H1 (cell line): ENCODE data around the gene TRAPPC5.

ENCODE experiments used
- CHD1 ChIP-seq: IDR thresholded peaks from 2 replicates; pipeline ENCODE4 v1.6.1; 2012; ENCODE audit warnings: low read depth, low read length, improper control_type of control experiment
- CTCF ChIP-seq, 3 experiments: IDR thresholded peaks; 1 replicate in 2 of 3; 2 replicates in 1 of 3; pipeline versions ENCODE4 v1.5.1 to v1.6.1; 2011; ENCODE audit warnings: low read length in 3 of 3, mild to moderate bottlenecking in 3 of 3, inconsistent platforms in 2 of 3, low read depth in 1 of 3, moderate library complexity in 1 of 3; ENCODE audit not compliant: insufficient read depth in 1 of 3; ENCODE audit errors: control extremely low read depth in 1 of 3
- EZH2 ChIP-seq: fragments of 200-600 bp; sonication (generic); IDR thresholded peaks from 2 replicates; pipeline ENCODE4 v1.7.1; 2012; ENCODE audit warnings: low read depth, mild to moderate bottlenecking, moderate library complexity, low read length, inconsistent platforms; ENCODE audit not compliant: severe bottlenecking
- RAD21 ChIP-seq, 2 experiments: IDR thresholded peaks in 1 of 2; conservative IDR thresholded peaks in 1 of 2; 2 replicates each; pipeline ENCODE4 v1.6.1; 2011; ENCODE audit warnings: low read depth in 2 of 2, low read length in 2 of 2, improper control_type of control experiment in 1 of 2, inconsistent platforms in 1 of 2, mild to moderate bottlenecking in 1 of 2, moderate library complexity in 1 of 2
- SRF ChIP-seq: IDR thresholded peaks from 2 replicates; pipeline ENCODE4 v1.6.1; 2011; ENCODE audit warnings: mild to moderate bottlenecking, low read depth, low read length, moderate library complexity
- TBP ChIP-seq: IDR thresholded peaks from 2 replicates; pipeline ENCODE4 v1.6.1; 2011; ENCODE audit warnings: low read depth, low read length, improper control_type of control experiment
- YY1 ChIP-seq: IDR thresholded peaks from 2 replicates; pipeline ENCODE4 v1.6.1; 2011; ENCODE audit warnings: low read depth, mild to moderate bottlenecking, low read length

- TF ChIP-seq EZH2 (no peak), RAD21 (IDR thresholded peaks at IDR 0.05 in 1 of 2, conservative IDR thresholded peaks at IDR 0.05 in 1 of 2; ENCODE audit: low read depth in 2 of 2, low read length in 2 of 2) (no peak), SRF (no peak), CTCF (IDR thresholded peaks at IDR 0.05; ENCODE audit: control extremely low read depth in 1 of 3, insufficient read depth in 1 of 3, low read depth in 1 of 3, low read length in 3 of 3) (no peak), YY1 (no peak), TBP (no peak), CHD1 (no peak)
These were observed 50.6 kb downstream of the TRAPPC5 start for GRCh38 chr19:7731218-7731595.
